ENCODE results near the gene NOP16. TPM values are rescaled to one million over a fixed set of nuclear protein-coding genes. Genes with fewer than 3 reads are reported as not detected.

The NOP16 gene
- total RNA-seq, 4 donors from 2014 or later = 21.9 to 33.9 (median 30.5) TPM

DNA sequence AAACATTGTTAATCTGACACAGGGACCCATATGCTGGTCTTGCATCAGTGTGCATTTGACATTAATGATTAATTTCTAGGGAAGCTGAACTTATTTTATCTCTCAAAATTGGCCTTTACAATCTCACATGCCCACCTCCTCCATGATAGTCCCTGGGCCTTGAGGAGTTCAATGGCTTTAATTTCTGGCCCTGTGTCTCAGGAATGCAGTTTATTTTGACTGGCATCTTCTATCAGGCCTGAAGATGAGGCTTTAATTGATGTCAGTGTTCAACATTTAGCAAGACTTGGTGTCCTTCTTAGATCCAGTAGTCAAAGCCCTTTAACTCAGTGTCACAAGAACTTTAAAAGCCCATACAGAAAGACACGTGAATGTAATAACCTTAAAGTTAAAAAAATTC, 38.5 kb upstream of the NOP16 start:
- Histone ChIP-seq H3K9me3 (no peaks in the 10 kb centered on the region), H3K36me3 (no peaks in the 10 kb centered on the region), H3K27me3 (no peaks in the 10 kb centered on the region), H3K4me1 (no peaks in the 10 kb centered on the region), H3K4me3 (no peak overlapping the region), H3K27ac (no peak overlapping the region)
- 90% methylated on average over 1 of the region's 1 CpG for WGBS
- no peak for DNase-seq (ENCODE audit: low spot score in 2 of 2)
- no peak for TF ChIP-seq EP300 (IDR thresholded peaks at IDR 0.05)
- no peak for TF ChIP-seq POLR2A (IDR thresholded peaks at IDR 0.05)
- no peak for TF ChIP-seq POLR2AphosphoS5 (IDR thresholded peaks at IDR 0.05)
- TF ChIP-seq, protein P1, sequence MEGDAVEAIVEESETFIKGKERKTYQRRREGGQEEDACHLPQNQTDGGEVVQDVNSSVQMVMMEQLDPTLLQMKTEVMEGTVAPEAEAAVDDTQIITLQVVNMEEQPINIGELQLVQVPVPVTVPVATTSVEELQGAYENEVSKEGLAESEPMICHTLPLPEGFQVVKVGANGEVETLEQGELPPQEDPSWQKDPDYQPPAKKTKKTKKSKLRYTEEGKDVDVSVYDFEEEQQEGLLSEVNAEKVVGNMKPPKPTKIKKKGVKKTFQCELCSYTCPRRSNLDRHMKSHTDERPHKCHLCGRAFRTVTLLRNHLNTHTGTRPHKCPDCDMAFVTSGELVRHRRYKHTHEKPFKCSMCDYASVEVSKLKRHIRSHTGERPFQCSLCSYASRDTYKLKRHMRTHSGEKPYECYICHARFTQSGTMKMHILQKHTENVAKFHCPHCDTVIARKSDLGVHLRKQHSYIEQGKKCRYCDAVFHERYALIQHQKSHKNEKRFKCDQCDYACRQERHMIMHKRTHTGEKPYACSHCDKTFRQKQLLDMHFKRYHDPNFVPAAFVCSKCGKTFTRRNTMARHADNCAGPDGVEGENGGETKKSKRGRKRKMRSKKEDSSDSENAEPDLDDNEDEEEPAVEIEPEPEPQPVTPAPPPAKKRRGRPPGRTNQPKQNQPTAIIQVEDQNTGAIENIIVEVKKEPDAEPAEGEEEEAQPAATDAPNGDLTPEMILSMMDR (IDR thresholded peaks at IDR 0.05) = no peak

DNA sequence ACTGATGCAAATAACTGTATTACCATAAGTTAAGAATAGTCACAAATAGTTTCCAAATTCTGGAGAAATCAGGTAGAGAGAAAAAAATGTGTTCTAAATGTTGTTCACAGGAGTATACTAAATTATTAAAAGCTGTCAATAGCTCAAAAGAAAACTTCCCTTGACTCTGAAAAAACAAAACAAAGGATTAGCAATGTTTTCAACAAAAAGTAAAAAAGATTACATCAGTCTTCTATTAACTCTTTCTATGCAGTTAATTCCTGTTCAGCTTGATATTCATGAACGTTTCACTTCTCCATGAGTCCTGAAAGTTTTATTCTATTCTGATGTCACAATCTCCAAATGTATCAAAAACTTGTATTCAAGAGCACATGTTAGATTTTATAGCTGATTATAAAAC, 37.4 kb upstream of the NOP16 start:
- Histone ChIP-seq H3K9me3 (no peaks in the 10 kb centered on the region), H3K4me3 (no peak overlapping the region), H3K27me3 (no peaks in the 10 kb centered on the region), H3K36me3 (no peaks in the 10 kb centered on the region), H3K27ac (no peak overlapping the region), H3K4me1 (no peaks in the 10 kb centered on the region)
- WGBS = 89% methylated on average over 1 of the region's 1 CpG
- TF ChIP-seq, protein P1 (IDR thresholded peaks at IDR 0.05) = no peak
- TF ChIP-seq EP300 (IDR thresholded peaks at IDR 0.05) = no peak
- TF ChIP-seq POLR2AphosphoS5 (IDR thresholded peaks at IDR 0.05) = no peak
- TF ChIP-seq POLR2A (IDR thresholded peaks at IDR 0.05) = no peak
- DNase-seq (ENCODE audit: low spot score in 2 of 2) = no peak

DNA sequence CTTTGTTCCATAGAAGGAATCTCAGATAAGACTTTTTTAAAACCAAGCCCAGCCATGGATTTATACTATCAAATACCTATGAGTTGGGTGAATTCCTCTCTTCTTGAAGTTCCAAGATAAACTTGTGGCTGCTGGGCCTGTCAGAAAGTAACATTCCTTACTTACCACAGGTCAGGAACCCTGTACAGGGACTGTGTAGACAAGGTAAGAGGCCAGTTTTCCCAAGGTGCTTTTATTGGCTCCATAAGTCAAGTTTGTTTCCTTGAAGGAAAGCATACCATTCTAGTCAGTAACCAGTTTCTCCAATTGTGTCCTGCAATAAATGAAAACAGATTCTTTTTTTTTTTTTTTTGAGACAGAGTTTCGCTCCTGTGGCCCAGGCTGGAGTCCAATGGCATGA, 36.7 kb upstream of the NOP16 start:
- 94% methylated on average over 1 of the region's 1 CpG for WGBS
- H3K36me3 ChIP-seq = no peaks in the 10 kb centered on the region
- H3K27ac ChIP-seq = no peak overlapping the region
- TF ChIP-seq, protein P1 (IDR thresholded peaks at IDR 0.05) = no peak
- no peaks in the 10 kb centered on the region for H3K27me3 ChIP-seq
- DNase-seq (ENCODE audit: low spot score in 2 of 2) = no peak
- no peaks in the 10 kb centered on the region for H3K9me3 ChIP-seq
- H3K4me3 ChIP-seq = no peak overlapping the region
- no peaks in the 10 kb centered on the region for H3K4me1 ChIP-seq

DNA sequence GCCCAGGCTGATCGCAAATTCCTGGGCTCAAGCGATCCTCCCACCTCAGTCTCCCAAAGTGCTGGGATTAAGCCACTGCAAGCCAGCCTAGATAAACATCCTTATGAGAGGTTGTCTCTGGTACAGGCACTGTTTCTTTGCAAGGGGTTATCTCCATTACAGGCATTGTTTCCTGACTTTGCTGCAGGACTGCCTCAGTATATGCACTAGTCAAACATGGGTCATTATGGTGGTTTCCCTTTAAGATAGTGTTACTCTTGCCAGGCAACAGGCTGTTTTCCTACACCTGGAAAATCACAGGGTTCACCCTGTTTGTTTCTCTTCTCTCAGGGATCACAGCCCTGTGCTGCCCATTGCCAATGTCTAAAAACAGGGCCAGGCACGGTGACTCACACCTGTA, 35.8 kb upstream of the NOP16 start:
- 63% methylated on average over 3 of the region's 3 CpGs for WGBS
- no peak overlapping the region for H3K27ac ChIP-seq
- TF ChIP-seq, protein P1 (IDR thresholded peaks at IDR 0.05) = no peak
- TF ChIP-seq POLR2A (IDR thresholded peaks at IDR 0.05) (no peak), EP300 (IDR thresholded peaks at IDR 0.05) (no peak), POLR2AphosphoS5 (IDR thresholded peaks at IDR 0.05) (no peak)
- no peaks in the 10 kb centered on the region for H3K4me1 ChIP-seq
- H3K27me3 ChIP-seq = no peaks in the 10 kb centered on the region
- no peaks in the 10 kb centered on the region for H3K36me3 ChIP-seq
- H3K9me3 ChIP-seq = no peaks in the 10 kb centered on the region
- H3K4me3 ChIP-seq = no peak overlapping the region
- DNase-seq (ENCODE audit: low spot score in 2 of 2) = no peak

DNA sequence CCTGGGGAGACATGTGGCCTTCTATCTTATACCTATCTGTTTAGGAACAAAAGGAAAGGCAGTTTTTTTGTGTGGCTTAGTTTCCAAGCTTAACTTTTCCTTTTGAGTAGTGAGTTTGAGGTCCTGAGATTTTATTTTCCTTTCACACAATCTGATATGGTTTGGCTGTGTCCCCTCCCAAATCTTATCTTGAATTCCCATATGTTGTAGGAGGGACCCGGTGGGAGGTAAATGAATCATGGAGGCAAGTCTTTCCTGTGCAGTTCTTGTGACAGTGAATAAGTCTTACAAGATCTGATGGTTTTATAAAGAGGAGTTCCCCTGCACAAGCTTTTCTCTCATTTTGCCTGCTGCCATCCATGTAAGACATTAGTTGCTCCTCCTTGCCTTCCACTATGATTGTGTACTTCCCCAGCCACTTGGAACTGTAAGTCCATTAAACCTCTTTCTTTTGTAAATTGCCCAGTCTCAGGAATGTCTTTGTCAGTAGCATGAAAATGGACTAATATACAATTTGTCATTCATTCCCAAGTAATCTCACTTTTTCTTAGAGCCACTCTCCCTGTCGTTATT, 32.7 kb upstream of the NOP16 start:
- DNase-seq (ENCODE audit: low spot score in 2 of 2) = no peak
- H3K9me3 ChIP-seq = no peaks in the 10 kb centered on the region
- no peaks in the 10 kb centered on the region for H3K36me3 ChIP-seq
- H3K4me1 ChIP-seq = peaks cover 6% of the 10 kb centered on the region
- TF ChIP-seq, protein P1 (IDR thresholded peaks at IDR 0.05) = no peak
- TF ChIP-seq POLR2AphosphoS5 (IDR thresholded peaks at IDR 0.05) (no peak), POLR2A (IDR thresholded peaks at IDR 0.05) (no peak), EP300 (IDR thresholded peaks at IDR 0.05) (no peak)
- no peaks in the 10 kb centered on the region for H3K27me3 ChIP-seq
- H3K27ac ChIP-seq = no peak overlapping the region
- no peak overlapping the region for H3K4me3 ChIP-seq
- WGBS = 73% methylated on average over 2 of the region's 2 CpGs
